Measurements from ENCODE around the gene PTPRQ.

PTPRQ gene

GRCh38 chr12:80422550-80422949, 21.5 kb upstream of the PTPRQ start:
- no peak overlapping the region for H3K27ac ChIP-seq
- no peaks in the 10 kb centered on the region for H3K9me3 ChIP-seq (ENCODE audit: severe bottlenecking)
- no peaks in the 10 kb centered on the region for H3K27me3 ChIP-seq (ENCODE audit: insufficient read depth, low read depth, severe bottlenecking)
- DNase-seq, result no peak
- no peak for TF ChIP-seq CTCF (IDR thresholded peaks at IDR 0.05; ENCODE audit: low read depth, low read length)
- no peak overlapping the region for H3K4me3 ChIP-seq (ENCODE audit: low read depth, low read length)
- H3K36me3 ChIP-seq, result no peaks in the 10 kb centered on the region

- H3K27me3 ChIP-seq (ENCODE audit: insufficient read depth, low read depth, severe bottlenecking), result no peaks in the 10 kb centered on the region
- no peaks in the 10 kb centered on the region for H3K9me3 ChIP-seq (ENCODE audit: severe bottlenecking)
- no peak for TF ChIP-seq CTCF (IDR thresholded peaks at IDR 0.05; ENCODE audit: low read depth, low read length)
Observed at GRCh38 chr12:80432061-80432460, 12.0 kb upstream of the PTPRQ start.

GRCh38 chr12:80441921-80442320, 2.1 kb upstream of the PTPRQ start:
- no peak for DNase-seq
- Histone ChIP-seq H3K27ac (no peak overlapping the region), H3K36me3 (no peaks in the 10 kb centered on the region), H3K9me3 (ENCODE audit: severe bottlenecking) (no peaks in the 10 kb centered on the region), H3K4me3 (ENCODE audit: low read depth, low read length) (no peak overlapping the region), H3K27me3 (ENCODE audit: insufficient read depth, low read depth, severe bottlenecking) (no peaks in the 10 kb centered on the region)
- TF ChIP-seq CTCF (IDR thresholded peaks at IDR 0.05; ENCODE audit: low read depth, low read length), result no peak

More at GRCh38 chr12:80432061-80432460, 12.0 kb upstream of the PTPRQ start:
- no peak overlapping the region for H3K4me3 ChIP-seq (ENCODE audit: low read depth, low read length)
- H3K36me3 ChIP-seq, result no peaks in the 10 kb centered on the region
- no peak overlapping the region for H3K27ac ChIP-seq
- no peak for DNase-seq

GRCh38 chr12:80442426-80443222, 1.4 kb upstream of the PTPRQ start:
- TF ChIP-seq CTCF (IDR thresholded peaks at IDR 0.05; ENCODE audit: low read depth, low read length), result no peak
- no peak for DNase-seq
- no peak overlapping the region for H3K27ac ChIP-seq
- H3K4me3 ChIP-seq (ENCODE audit: low read depth, low read length), result no peak overlapping the region
- no peaks in the 10 kb centered on the region for H3K9me3 ChIP-seq (ENCODE audit: severe bottlenecking)
- H3K27me3 ChIP-seq (ENCODE audit: insufficient read depth, low read depth, severe bottlenecking), result no peaks in the 10 kb centered on the region
- H3K36me3 ChIP-seq, result no peaks in the 10 kb centered on the region

GRCh38 chr12:80445083-80445793, 1.2 kb downstream of the PTPRQ start:
- DNase-seq, result no peak
- Histone ChIP-seq H3K4me3 (ENCODE audit: low read depth, low read length) (no peak overlapping the region), H3K27me3 (ENCODE audit: insufficient read depth, low read depth, severe bottlenecking) (no peaks in the 10 kb centered on the region), H3K9me3 (ENCODE audit: severe bottlenecking) (no peaks in the 10 kb centered on the region), H3K36me3 (no peaks in the 10 kb centered on the region), H3K27ac (no peak overlapping the region)
- no peak for TF ChIP-seq CTCF (IDR thresholded peaks at IDR 0.05; ENCODE audit: low read depth, low read length)
